Stromal cell of bone marrow (primary cell): Measurements from ENCODE around the gene PODN.

Experiments used
- DNase-seq: peaks from one replicate; pipeline ENCODE4 v3.0.0-alpha.2; 2012; ENCODE audit warnings: low read depth

The PODN gene

GRCh38 chr1:53115403-53116306 lies 53.6 kb downstream of the PODN start:
- no peak for DNase-seq

- DNase-seq = no peak
These were observed 54.3 kb downstream of the PODN start for GRCh38 chr1:53116307-53116810.

- no peak for DNase-seq
These were observed 55.1 kb downstream of the PODN start for GRCh38 chr1:53116933-53117600.

GRCh38 chr1:53117836-53118235 lies 55.8 kb downstream of the PODN start:
- DNase-seq = no peak

- no peak for DNase-seq
These were observed 58.6 kb downstream of the PODN start for GRCh38 chr1:53120659-53121058.

GRCh38 chr1:53121319-53122172 lies 59.5 kb downstream of the PODN start:
- peak; percentile 47 for DNase-seq

- peak; percentile 66 for DNase-seq
These were observed 60.3 kb downstream of the PODN start for GRCh38 chr1:53122201-53122885.

- DNase-seq = no peak
These were observed 61.0 kb downstream of the PODN start for GRCh38 chr1:53122961-53123413.

GRCh38 chr1:53123453-53124140 lies 61.6 kb downstream of the PODN start:
- peak; percentile 90 for DNase-seq

- no peak for DNase-seq
These were observed 63.1 kb downstream of the PODN start for GRCh38 chr1:53125122-53125521.

- DNase-seq = no peak
These were observed 63.8 kb downstream of the PODN start for GRCh38 chr1:53125623-53126360.

- DNase-seq = no peak
These were observed 64.5 kb downstream of the PODN start for GRCh38 chr1:53126495-53126894.

- no peak for DNase-seq
These were observed 65.5 kb downstream of the PODN start for GRCh38 chr1:53127546-53127945.

GRCh38 chr1:53128401-53128800 lies 66.4 kb downstream of the PODN start:
- no peak for DNase-seq

GRCh38 chr1:53129891-53130597 lies 68.0 kb downstream of the PODN start:
- DNase-seq = no peak

- no peak for DNase-seq
These were observed 68.5 kb downstream of the PODN start for GRCh38 chr1:53130598-53130877.

- DNase-seq = no peak
These were observed 69.0 kb downstream of the PODN start for GRCh38 chr1:53130878-53131589.

- DNase-seq = no peak
These were observed 69.6 kb downstream of the PODN start for GRCh38 chr1:53131590-53131938.

- DNase-seq = no peak
These were observed 70.2 kb downstream of the PODN start for GRCh38 chr1:53132176-53132575.
